ENCODE results near the gene VPS13D. TPM values are rescaled to one million over a fixed set of nuclear protein-coding genes. Genes with fewer than 3 reads are reported as not detected.

VPS13D gene
- total RNA-seq, 1 experiment from 2014 or later, result 20.2 TPM

DNA sequence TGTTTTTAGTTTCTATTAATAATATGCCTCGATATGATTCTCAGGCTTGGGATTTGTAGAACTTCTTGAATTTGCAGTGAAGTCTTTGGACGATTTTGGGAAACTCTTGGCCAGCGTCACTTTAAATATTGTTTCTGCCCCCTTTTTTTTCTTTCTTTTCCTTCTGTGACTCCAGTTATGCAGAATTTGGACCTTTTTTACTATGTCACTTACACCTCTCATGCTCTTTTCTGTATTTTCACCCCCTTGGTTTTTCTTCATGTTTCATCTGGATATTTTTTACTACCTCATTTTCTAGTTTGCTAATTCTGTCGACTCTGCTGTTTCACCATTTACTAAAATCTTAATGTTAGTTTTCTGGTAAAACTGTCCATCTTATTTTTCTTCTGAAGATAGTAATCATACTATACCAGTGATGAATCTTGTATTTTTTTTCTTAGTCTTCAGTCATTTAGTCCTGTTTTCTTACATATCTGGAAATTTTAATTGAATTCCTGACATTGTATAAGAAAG, 214.6 kb downstream of the VPS13D start:
- Histone ChIP-seq H3K23me2 (ENCODE audit: insufficient read length, low read depth, low read length, poor library complexity, severe bottlenecking) (no peaks in the 10 kb centered on the region), H3K4me2 (ENCODE audit: insufficient read depth, insufficient read length, low read length) (no peak overlapping the region), H2BK12ac (ENCODE audit: insufficient read length, low read depth, low read length) (no peak overlapping the region), H4K8ac (replicated peaks; ENCODE audit: insufficient read length, low read depth, low read length) (no peak overlapping the region), H3K56ac (ENCODE audit: insufficient read length, low read depth, low read length) (no peak overlapping the region), H3K79me1 (ENCODE audit: insufficient read depth, low read depth, low read length, poor library complexity, severe bottlenecking) (no peaks in the 10 kb centered on the region), H4K5ac (ENCODE audit: insufficient read length, low read depth, low read length) (no peak overlapping the region), H3K23ac (ENCODE audit: insufficient read length, low read depth, low read length) (no peak overlapping the region), H3K14ac (ENCODE audit: insufficient read depth, low read length) (no peak overlapping the region), H2AFZ (ENCODE audit: low read length) (no peak overlapping the region), H2BK15ac (ENCODE audit: low read depth, low read length) (no peak overlapping the region), H4K91ac (ENCODE audit: insufficient read length, low read depth, low read length) (no peak overlapping the region), H3K4ac (ENCODE audit: low read depth, low read length) (no peak overlapping the region), H3K4me1 (ENCODE audit: insufficient read depth, low read length) (no peaks in the 10 kb centered on the region; the same call in 1 of the 2 replicates), H3K79me2 (ENCODE audit: insufficient read depth, low read length) (no peaks in the 10 kb centered on the region), H3K18ac (ENCODE audit: insufficient read length, low read depth, low read length) (no peak overlapping the region), H2AK5ac (ENCODE audit: insufficient read length, low read length) (no peak overlapping the region), H2BK20ac (ENCODE audit: low read depth, low read length, poor library complexity, severe bottlenecking) (no peak overlapping the region), H2BK120ac (ENCODE audit: low read depth, low read length, poor library complexity, severe bottlenecking) (no peak overlapping the region), H3K27me3 (ENCODE audit: insufficient read depth, low read length) (no peaks in the 10 kb centered on the region), H3T11ph (ENCODE audit: low read length) (no peak overlapping the region), H3K9me3 (ENCODE audit: control insufficient read depth, low read depth, low read length) (no peaks in the 10 kb centered on the region), H4K20me1 (ENCODE audit: control insufficient read depth, insufficient read depth, insufficient read length) (no peaks in the 10 kb centered on the region), H3K9ac (ENCODE audit: extremely low read depth, insufficient read length, low read length) (no peak overlapping the region), H2BK5ac (ENCODE audit: insufficient read length, low read length) (no peak overlapping the region), H3K27ac (ENCODE audit: insufficient read length, low read depth, low read length) (no peak overlapping the region)
- Mint-ChIP-seq H3K27ac (no peak overlapping the region), H3K4me1 (peaks cover 8% of the 10 kb centered on the region in 2 experiments), H3K4me3 (no peak overlapping the region), H3K36me3 (ENCODE audit: insufficient read depth in 1 of 3, low read depth in 3 of 3) (no peaks in the 10 kb centered on the region; a peak in 1 of 7 replicates), H3K9me3 (no peaks in the 10 kb centered on the region), H3K27me3 (ENCODE audit: low read depth) (no peaks in the 10 kb centered on the region)
- no peak for DNase-seq
- TF ChIP-seq, protein P1, sequence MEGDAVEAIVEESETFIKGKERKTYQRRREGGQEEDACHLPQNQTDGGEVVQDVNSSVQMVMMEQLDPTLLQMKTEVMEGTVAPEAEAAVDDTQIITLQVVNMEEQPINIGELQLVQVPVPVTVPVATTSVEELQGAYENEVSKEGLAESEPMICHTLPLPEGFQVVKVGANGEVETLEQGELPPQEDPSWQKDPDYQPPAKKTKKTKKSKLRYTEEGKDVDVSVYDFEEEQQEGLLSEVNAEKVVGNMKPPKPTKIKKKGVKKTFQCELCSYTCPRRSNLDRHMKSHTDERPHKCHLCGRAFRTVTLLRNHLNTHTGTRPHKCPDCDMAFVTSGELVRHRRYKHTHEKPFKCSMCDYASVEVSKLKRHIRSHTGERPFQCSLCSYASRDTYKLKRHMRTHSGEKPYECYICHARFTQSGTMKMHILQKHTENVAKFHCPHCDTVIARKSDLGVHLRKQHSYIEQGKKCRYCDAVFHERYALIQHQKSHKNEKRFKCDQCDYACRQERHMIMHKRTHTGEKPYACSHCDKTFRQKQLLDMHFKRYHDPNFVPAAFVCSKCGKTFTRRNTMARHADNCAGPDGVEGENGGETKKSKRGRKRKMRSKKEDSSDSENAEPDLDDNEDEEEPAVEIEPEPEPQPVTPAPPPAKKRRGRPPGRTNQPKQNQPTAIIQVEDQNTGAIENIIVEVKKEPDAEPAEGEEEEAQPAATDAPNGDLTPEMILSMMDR (conservative IDR thresholded peaks at IDR 0.05), result no peak
- WGBS (ENCODE audit: extremely low coverage, insufficient read length, low lambda C conversion rate), result no CpG with 5 or more reads among the region's 4 CpGs

Data from H9 (cell line).